ENCODE measurements around the gene PTPRQ.

DNA sequence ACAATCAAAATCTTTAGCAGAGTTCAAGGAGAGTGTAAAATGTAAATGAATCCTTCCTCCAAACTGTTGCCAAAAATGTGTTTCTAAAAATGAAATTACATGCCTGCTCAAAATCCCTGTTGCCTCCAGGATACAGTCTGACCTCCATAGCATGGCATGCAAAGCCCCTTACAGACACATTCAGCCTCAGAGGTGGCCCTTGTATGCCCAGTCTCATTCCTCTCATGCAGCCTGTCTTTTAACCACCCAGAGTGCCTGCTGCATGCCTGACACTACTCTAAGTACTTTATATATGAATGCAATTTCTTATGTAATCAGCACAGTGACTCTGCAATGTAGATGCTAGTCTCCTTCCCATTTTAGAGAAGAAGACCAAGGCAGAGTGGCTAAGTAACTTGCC is 24.4 kb upstream of the PTPRQ start:
- TF ChIP-seq, protein P1, sequence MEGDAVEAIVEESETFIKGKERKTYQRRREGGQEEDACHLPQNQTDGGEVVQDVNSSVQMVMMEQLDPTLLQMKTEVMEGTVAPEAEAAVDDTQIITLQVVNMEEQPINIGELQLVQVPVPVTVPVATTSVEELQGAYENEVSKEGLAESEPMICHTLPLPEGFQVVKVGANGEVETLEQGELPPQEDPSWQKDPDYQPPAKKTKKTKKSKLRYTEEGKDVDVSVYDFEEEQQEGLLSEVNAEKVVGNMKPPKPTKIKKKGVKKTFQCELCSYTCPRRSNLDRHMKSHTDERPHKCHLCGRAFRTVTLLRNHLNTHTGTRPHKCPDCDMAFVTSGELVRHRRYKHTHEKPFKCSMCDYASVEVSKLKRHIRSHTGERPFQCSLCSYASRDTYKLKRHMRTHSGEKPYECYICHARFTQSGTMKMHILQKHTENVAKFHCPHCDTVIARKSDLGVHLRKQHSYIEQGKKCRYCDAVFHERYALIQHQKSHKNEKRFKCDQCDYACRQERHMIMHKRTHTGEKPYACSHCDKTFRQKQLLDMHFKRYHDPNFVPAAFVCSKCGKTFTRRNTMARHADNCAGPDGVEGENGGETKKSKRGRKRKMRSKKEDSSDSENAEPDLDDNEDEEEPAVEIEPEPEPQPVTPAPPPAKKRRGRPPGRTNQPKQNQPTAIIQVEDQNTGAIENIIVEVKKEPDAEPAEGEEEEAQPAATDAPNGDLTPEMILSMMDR (IDR thresholded peaks at IDR 0.05) = no peak
- no peak for TF ChIP-seq EZH2 (IDR thresholded peaks at IDR 0.05)

Data from neural progenitor cell (in vitro differentiated cells).